ENCODE data around the gene PUS1. TPM values are rescaled to one million over a fixed set of nuclear protein-coding genes. Genes with fewer than 3 reads are reported as not detected.

Gene PUS1
- total RNA-seq, 1 donor from 2014 or later = 19.6 TPM

DNA sequence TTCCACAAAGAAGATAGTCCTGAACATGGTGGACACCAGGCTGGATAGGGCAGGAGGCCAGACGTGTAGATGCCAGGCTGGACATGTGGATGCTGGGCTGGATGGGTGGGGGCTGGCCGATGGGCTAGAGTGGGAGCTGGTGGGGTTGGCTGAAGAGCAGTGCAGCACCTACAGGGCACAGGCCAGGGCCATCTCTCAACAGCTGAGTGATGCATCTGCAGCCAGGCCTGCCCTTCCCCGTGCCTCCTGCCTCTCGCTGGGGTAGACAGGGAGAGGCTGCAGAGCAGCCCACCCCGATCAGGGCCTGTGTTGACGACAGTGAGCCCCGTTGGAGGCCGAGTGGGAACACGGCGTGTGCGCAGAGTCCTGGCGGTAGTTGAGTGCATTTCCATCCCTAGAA is 59.9 kb downstream of the PUS1 start:
- ATAC-seq (no peak), DNase-seq (ENCODE audit: low spot score) (no peak)

DNA sequence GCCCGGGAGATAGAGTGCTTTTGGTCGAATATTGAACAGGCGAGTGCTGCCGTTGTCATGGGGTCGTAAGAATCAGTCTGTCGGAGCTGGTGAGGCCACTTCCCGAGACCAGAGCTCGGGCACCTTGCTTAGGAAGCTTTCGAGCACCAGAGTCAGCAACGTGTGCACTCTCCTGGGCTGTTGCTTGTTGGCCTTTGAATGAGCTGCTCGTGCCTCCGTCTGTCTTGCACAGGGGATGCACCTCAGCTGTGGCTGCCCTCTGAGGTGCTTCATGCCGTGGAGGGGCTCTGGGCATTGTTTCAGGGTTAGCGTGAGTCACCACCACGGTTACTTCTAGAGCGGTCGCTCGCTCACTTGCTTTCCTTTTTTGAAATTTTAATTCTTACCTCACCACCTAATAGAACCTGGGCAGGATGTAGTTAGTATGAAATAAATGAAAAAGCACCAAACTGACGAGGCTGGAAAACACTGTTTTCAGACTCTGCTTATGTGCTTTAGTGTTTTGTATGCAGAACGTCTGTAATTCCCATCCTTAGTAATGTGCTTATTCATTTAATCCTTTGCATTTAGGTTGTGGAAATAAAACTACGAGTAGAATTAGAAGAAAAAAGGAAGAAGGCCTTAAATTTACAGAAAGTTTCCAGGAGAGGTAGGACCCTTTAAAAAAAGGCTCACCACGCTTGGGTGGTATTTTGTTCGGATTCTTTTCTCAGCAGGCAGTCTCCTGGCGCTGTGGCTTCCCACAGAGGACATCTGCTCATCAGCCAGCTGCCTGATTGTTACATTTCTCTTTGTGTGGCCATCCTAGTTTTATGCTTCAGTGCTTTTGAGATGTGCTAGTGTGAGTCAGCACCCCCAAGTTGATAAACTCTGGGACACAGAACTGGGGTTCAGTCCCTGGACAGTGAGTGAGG is 61.2 kb downstream of the PUS1 start:
- DNase-seq (ENCODE audit: low spot score) (no peak), ATAC-seq (no peak)

DNA sequence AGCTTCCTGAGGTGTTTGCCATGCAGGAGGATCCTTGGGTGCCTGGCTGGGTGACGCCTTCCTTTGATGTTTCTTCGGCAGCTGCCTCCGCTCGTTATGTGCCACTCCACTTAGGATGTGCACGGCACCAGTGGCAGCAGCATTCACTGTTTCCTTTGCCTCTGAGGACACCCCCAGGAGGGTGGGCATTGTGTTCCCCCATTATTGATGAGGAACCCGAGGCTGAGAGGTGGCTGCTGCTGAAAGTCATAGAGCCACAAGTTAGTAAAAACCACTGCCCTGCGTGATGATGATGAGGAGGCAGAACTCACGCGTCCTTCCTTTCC is 61.9 kb downstream of the PUS1 start:
- ATAC-seq = no peak
- no peak for DNase-seq (ENCODE audit: low spot score)

DNA sequence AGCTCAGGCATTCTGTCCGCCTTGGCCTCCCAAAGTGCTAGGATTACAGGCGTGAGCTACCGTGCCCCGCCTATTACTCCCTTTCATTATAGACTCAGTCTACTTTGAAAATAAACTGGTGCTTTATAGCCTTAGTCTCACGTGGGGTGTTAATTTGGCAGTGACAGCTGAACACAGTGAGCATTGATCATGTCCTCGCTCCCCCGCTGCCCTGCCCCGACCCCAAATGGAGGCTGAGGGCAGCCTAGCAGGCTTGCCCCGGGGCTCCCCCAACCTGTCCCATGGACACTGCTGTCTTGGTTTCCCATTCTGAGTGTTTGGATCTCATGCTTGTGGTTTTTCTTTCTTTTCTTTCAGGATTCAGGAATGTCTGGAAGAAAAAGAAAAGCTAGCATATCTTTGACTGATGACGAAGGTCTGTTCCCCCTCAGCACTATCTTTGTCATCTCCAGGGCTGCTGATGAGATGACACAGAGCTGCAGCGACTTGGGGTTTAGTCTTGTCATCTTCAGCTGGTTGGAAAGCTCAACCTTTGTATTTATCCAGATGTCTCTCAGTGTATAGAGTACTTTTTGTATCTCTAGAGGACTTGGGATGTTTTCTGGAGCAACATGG is 62.8 kb downstream of the PUS1 start:
- ATAC-seq = no peak
- no peak for DNase-seq (ENCODE audit: low spot score)

DNA sequence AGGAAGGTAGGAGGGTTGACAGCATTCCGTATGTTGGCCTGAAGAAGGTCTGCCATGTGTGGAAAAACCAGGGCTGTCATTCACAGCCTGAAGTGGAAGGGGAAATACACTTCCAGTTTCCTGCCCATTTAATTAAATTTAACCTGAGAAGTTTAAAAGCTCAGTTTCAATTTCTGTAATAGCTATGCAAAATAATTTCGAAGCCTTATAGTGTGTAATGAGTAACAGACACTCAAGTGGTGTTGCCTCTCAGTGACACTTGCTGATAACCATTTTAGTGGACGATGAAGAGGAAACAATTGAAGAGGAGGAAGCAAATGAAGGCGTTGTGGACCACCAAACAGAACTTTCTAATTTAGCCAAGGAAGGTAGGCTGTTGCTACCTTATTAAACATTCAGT is 65.5 kb downstream of the PUS1 start:
- no peak for DNase-seq (ENCODE audit: low spot score)
- ATAC-seq = no peak

Other genes starting within 250 kb of the PUS1 start
- gene SFSWAP, start 218.2 kb upstream of the PUS1 start, total RNA-seq = 15.7 TPM
- 1.1 TPM for gene MMP17, start 100.9 kb upstream of the PUS1 start, total RNA-seq
- gene ULK1, start 34.7 kb upstream of the PUS1 start, total RNA-seq = 40.3 TPM
- 14.3 TPM for gene EP400, start 20.7 kb downstream of the PUS1 start, total RNA-seq
- 9.3 TPM for gene DDX51, start 215.0 kb downstream of the PUS1 start, total RNA-seq
- 9.9 TPM for gene NOC4L, start 215.2 kb downstream of the PUS1 start, total RNA-seq

Measured in left lobe of liver (tissue), 2 donors.